HepG2 (cell line): ENCODE results near the gene GP9. TPM values are rescaled to one million over a fixed set of nuclear protein-coding genes. Genes with fewer than 3 reads are reported as not detected.

ENCODE experiments used
- ATAC-seq: fragments of 200-7000 bp; cut with Tn5 transposase; 3 replicates; pipeline ENCODE4 v1.9.1; 2020; ENCODE audit warnings: mild to moderate bottlenecking, moderate library complexity
- BruUV-seq: library from RNA; stranded (reverse); fragments of 400-500 nt; replicated peaks from 2 replicates; lab custom pipeline; 2021; lab: Mats Ljungman, UMichigan
- CTCF ChIA-PET: fragments of 300-600 bp; formaldehyde crosslinking; extraction: SDS; loops from one replicate; lab custom pipeline; 2021; ENCODE audit warnings: low total read pairs, inconsistent platforms, low intra/inter-chr PET ratio; lab: Yijun Ruan, JAX
- POLR2A ChIA-PET: fragments of 350-600 bp; sonication (Branson Sonifier 250); formaldehyde crosslinking; loops from one replicate; lab custom pipeline; 2020; ENCODE audit warnings: antibody characterized with exemption, inconsistent platforms; lab: Yijun Ruan, JAX
- DNase-seq: peaks from one replicate; pipeline ENCODE4 v3.0.0-alpha.2; 2015; ENCODE audit warnings: low spot score
- FAIRE-seq: peaks from 3 replicates; lab custom pipeline; 2011; peaks lifted over from hg19 to GRCh38; lab: Jason Lieb, UNC
- H2AFZ ChIP-seq: one replicate; pipeline ENCODE4 v1.6.1; 2011; ENCODE audit warnings: low read length, inconsistent platforms
- H3K27ac ChIP-seq: fragments of 300-600 bp; 3 replicates; pipeline ENCODE4 v1.8.0; 2011; ENCODE audit warnings: mixed run types, mild to moderate bottlenecking, mixed read lengths, low read length, inconsistent platforms; ENCODE audit not compliant: insufficient read depth; ENCODE audit errors: extremely low read length
- H3K27me3 ChIP-seq, 2 experiments: fragments of 200-600 bp in 1 of 2; 2 replicates in 1 of 2; 3 replicates in 1 of 2; pipeline versions ENCODE4 v1.6.0 to v1.8.0; 2011; ENCODE audit warnings: low read length in 2 of 2, mild to moderate bottlenecking in 2 of 2, moderate library complexity in 2 of 2, inconsistent platforms in 1 of 2; ENCODE audit not compliant: insufficient read depth in 2 of 2, control insufficient read depth in 1 of 2
- H3K36me3 ChIP-seq, 2 experiments: fragments of 200-600 bp in 1 of 2; replicated peaks in 1 of 2; 2 replicates in 1 of 2; 3 replicates in 1 of 2; pipeline versions ENCODE4 v1.5.1 to v1.8.0; 2011; ENCODE audit warnings: low read length in 2 of 2, inconsistent platforms in 1 of 2; ENCODE audit not compliant: insufficient read depth in 2 of 2, control insufficient read depth in 1 of 2
- H3K4me1 ChIP-seq: 2 replicates; pipeline ENCODE4 v1.5.1; 2012; ENCODE audit warnings: low read length, inconsistent platforms; ENCODE audit not compliant: insufficient read depth
- H3K4me2 ChIP-seq: 2 replicates; pipeline ENCODE4 v1.6.0; 2011; ENCODE audit warnings: low read depth, low read length, inconsistent platforms
- H3K4me3 ChIP-seq, 3 experiments: fragments of 200-600 bp in 1 of 3; sonication (generic), shearing (Covaris generic) in 1 of 3; replicated peaks in 1 of 3; 2 replicates each; pipeline ENCODE4 v1.5.1; 2011 to 2016; ENCODE audit warnings: low read length in 3 of 3, inconsistent platforms in 2 of 3, low read depth in 2 of 3, mild to moderate bottlenecking in 2 of 3, control low read depth in 1 of 3, mixed read lengths in 1 of 3; ENCODE audit not compliant: insufficient read depth in 1 of 3
- H3K79me2 ChIP-seq: one replicate; pipeline ENCODE4 v1.6.1; 2011; ENCODE audit warnings: low read length, inconsistent platforms; ENCODE audit not compliant: insufficient read depth
- H3K9ac ChIP-seq: 2 replicates; pipeline ENCODE4 v1.6.0; 2011; ENCODE audit warnings: mild to moderate bottlenecking, low read depth, low read length, inconsistent platforms; ENCODE audit not compliant: insufficient read depth
- H3K9me3 ChIP-seq: 2 replicates; pipeline ENCODE4 v1.5.1; 2012; ENCODE audit warnings: mild to moderate bottlenecking, low read length
- H4K20me1 ChIP-seq: 2 replicates; pipeline ENCODE4 v1.6.0; 2011; ENCODE audit warnings: inconsistent platforms, mild to moderate bottlenecking, low read length, moderate library complexity; ENCODE audit not compliant: insufficient read depth
- CTCF ChIP-seq: sonication (generic); formaldehyde crosslinking; IDR thresholded peaks from 2 replicates; pipeline ENCODE4 v1.5.0; 2020; ENCODE audit warnings: mild to moderate bottlenecking, missing genetic modification reagents, moderate library complexity
- ZNF180 ChIP-seq: sonication (generic); formaldehyde crosslinking; IDR thresholded peaks from 2 replicates; pipeline ENCODE4 v1.4.0; 2020; ENCODE audit warnings: low read depth, missing genetic modification reagents, borderline replicate concordance
- ZNF383 ChIP-seq: sonication (generic); formaldehyde crosslinking; IDR thresholded peaks from 2 replicates; pipeline ENCODE4 v1.4.0; 2020; ENCODE audit warnings: missing genetic modification reagents, mild to moderate bottlenecking, borderline replicate concordance
- WGBS: methylation state at CpG from one replicate; pipeline ENCODE4 v1.1.6; 2017; ENCODE audit warnings: low lambda C conversion rate; 5-methylcytosine and 5-hydroxymethylcytosine counted together
- in situ Hi-C: cut with HindIII; loops from 2 replicates; pipeline ENCODE4 v1.10.0; 2017; ENCODE audit warnings: low pct_unique_long_range_greater_than_20kb; ENCODE audit not compliant: extremely low pct_ligation_motif_present
- intact Hi-C: fragments of 100-400 bp; cut with micrococcal nuclease; formaldehyde crosslinking; loops from one replicate; pipeline ENCODE4 v1.10.0; 2022; ENCODE audit not compliant: unreplicated experiment
- polyA plus RNA-seq, 8 experiments: library from polyadenylated mRNA; depleted of rRNA in 3 of 8; stranded (reverse) in 7 of 8; unstranded in 1 of 8; fragments of >200 nt; fragmentation: Illumina TruSeq in 4 of 8; extraction: Trizol in 4 of 8; gene quantifications; 2 replicates each; pipeline versions ENCODE4 v1.2.1 to v1.2.3, GENCODE V29; 2011 to 2016; ENCODE audit warnings: low read depth in 4 of 8, missing spikeins in 1 of 8, mixed read lengths in 1 of 8; ENCODE audit not compliant: insufficient read depth in 1 of 8
- total RNA-seq, 5 experiments: library from RNA; depleted of rRNA; stranded (reverse); fragments of >200 nt; fragmentation: Illumina TruSeq; extraction: Trizol; gene quantifications; 2 replicates each; pipeline ENCODE4 v1.2.3, GENCODE V29; 2016; ENCODE audit warnings: low read depth in 1 of 5

GP9 gene
- total and polyA plus RNA-seq, 2 of the 13 experiments (the other 11 are each of a cell fraction or from before 2014, with no cell fraction given): not detected

GRCh38 chr3:129084501-129084900, 23.9 kb downstream of the GP9 start:
- H3K27me3 ChIP-seq: no peaks in the 10 kb centered on the region; a peak in 1 of 5 replicates
- no peak overlapping the region for H3K4me2 ChIP-seq
- in situ Hi-C loops (loop anchor here (10.0 kb wide), 1 partner anchor 110 kb away; no protein-coding TSS in a partner anchor), intact Hi-C loops (loop anchor here (5.0 kb wide), 1 partner anchor 112 kb away; no protein-coding TSS in a partner anchor)
- POLR2A ChIA-PET: interaction anchor here (0.8 kb wide), 1 partner anchor 77 kb away, joined by 3 read pairs; no protein-coding TSS in a partner anchor
- BruUV-seq: no TSS peak
- no peak overlapping the region for H3K9ac ChIP-seq
- H4K20me1 ChIP-seq: no peaks in the 10 kb centered on the region
- H2AFZ ChIP-seq: no peak overlapping the region
- WGBS: 5% methylated on average over 3 of the region's 6 CpGs
- CTCF ChIA-PET: no interaction called here
- TF ChIP-seq ZNF383 (CRISPR knock-in tag): no peak
- no peaks in the 10 kb centered on the region for H3K79me2 ChIP-seq
- H3K36me3 ChIP-seq: no peaks in the 10 kb centered on the region
- peaks cover 24% of the 10 kb centered on the region for H3K4me1 ChIP-seq
- H3K4me3 ChIP-seq: no peak overlapping the region
- H3K27ac ChIP-seq: no peak overlapping the region
- H3K9me3 ChIP-seq: no peaks in the 10 kb centered on the region
- FAIRE-seq (no peak), ATAC-seq (no peak), DNase-seq (no peak)

GRCh38 chr3:129085165-129085715, 24.7 kb downstream of the GP9 start:
- CTCF ChIA-PET: no interaction called here
- intact Hi-C loops: no loop called here
- H2AFZ ChIP-seq: no peak overlapping the region
- no peaks in the 10 kb centered on the region for H4K20me1 ChIP-seq
- POLR2A ChIA-PET: interaction anchor here (0.8 kb wide), 1 partner anchor 76 kb away, joined by 3 read pairs; no protein-coding TSS in a partner anchor
- no peak overlapping the region for H3K27ac ChIP-seq
- TF ChIP-seq ZNF180 (no peak), CTCF (0 out of 2 replicates have a peak, but pooled peaks have one; percentile 8)
- H3K27me3 ChIP-seq: no peaks in the 10 kb centered on the region; a peak in 1 of 5 replicates
- in situ Hi-C loops: loop anchor here (10.0 kb wide), 1 partner anchor 110 kb away; no protein-coding TSS in a partner anchor
- peak; percentile 14 for ATAC-seq
- no peaks in the 10 kb centered on the region for H3K36me3 ChIP-seq
- no peak overlapping the region for H3K4me3 ChIP-seq
- WGBS: 89% methylated on average over 4 of the region's 12 CpGs
- BruUV-seq: no TSS peak
- H3K4me1 ChIP-seq: peaks cover 24% of the 10 kb centered on the region
- no peak overlapping the region for H3K9ac ChIP-seq
- no peak for DNase-seq
- no peak overlapping the region for H3K4me2 ChIP-seq
- FAIRE-seq: no peak
- no peaks in the 10 kb centered on the region for H3K79me2 ChIP-seq
- H3K9me3 ChIP-seq: no peaks in the 10 kb centered on the region
